Calu3 (cell line): ENCODE data around the gene PSMD2. TPM values are rescaled to one million over a fixed set of nuclear protein-coding genes. Genes with fewer than 3 reads are reported as not detected.
A peak's percentile ranks its signal among the peaks of the same experiment; 100 is the strongest.

ENCODE experiments used
- BruUV-seq: library from RNA; stranded (reverse); fragments of 400-500 nt; replicated peaks from 2 replicates; lab custom pipeline; 2021; lab: Mats Ljungman, UMichigan
- CTCF ChIA-PET: fragments of 300-600 bp; sonication (Branson Sonifier 250); formaldehyde crosslinking; loops from one replicate; lab custom pipeline; 2022; ENCODE audit warnings: antibody characterized with exemption; lab: Charles Lee
- DNase-seq: peaks from one replicate; pipeline ENCODE4 v3.0.0; 2022
- H3K27ac Mint-ChIP-seq: one replicate; pipeline ENCODE4 v1.8.0; 2022; ENCODE audit warnings: mixed read lengths; ENCODE audit not compliant: unreplicated experiment
- H3K27me3 Mint-ChIP-seq: one replicate; pipeline ENCODE4 v1.8.0; 2022; ENCODE audit warnings: mixed read lengths; ENCODE audit not compliant: unreplicated experiment
- H3K36me3 Mint-ChIP-seq: one replicate; pipeline ENCODE4 v1.8.0; 2022; ENCODE audit warnings: mild to moderate bottlenecking, moderate library complexity, mixed read lengths; ENCODE audit not compliant: insufficient read depth, unreplicated experiment
- H3K4me1 Mint-ChIP-seq: one replicate; pipeline ENCODE4 v1.8.0; 2022; ENCODE audit warnings: mild to moderate bottlenecking, low read depth, mixed read lengths; ENCODE audit not compliant: unreplicated experiment
- H3K4me3 Mint-ChIP-seq: one replicate; pipeline ENCODE4 v1.8.0; 2022; ENCODE audit warnings: mild to moderate bottlenecking, low read depth, moderate library complexity, mixed read lengths; ENCODE audit not compliant: unreplicated experiment
- H3K9me3 Mint-ChIP-seq: one replicate; pipeline ENCODE4 v1.8.0; 2022; ENCODE audit warnings: low read depth, mixed read lengths; ENCODE audit not compliant: unreplicated experiment
- CTCF ChIP-seq: fragments of 200-600 bp; IDR thresholded peaks from one replicate; pipeline ENCODE4 v1.8.0; 2022; ENCODE audit warnings: antibody characterized with exemption; ENCODE audit not compliant: unreplicated experiment
- intact Hi-C: fragments of 100-400 bp; cut with micrococcal nuclease; formaldehyde crosslinking; loops from one replicate; pipeline ENCODE4 v1.10.0; 2022; ENCODE audit not compliant: unreplicated experiment
- total RNA-seq: library from RNA; stranded (reverse); gene quantifications from 2 replicates; pipeline ENCODE4 v1.2.3, GENCODE V29; 2022

Gene PSMD2
- total RNA-seq, 1 experiment from 2014 or later = 530 TPM

GRCh38 chr3:184314700-184315542 is 15.9 kb downstream of the PSMD2 start:
- CTCF ChIA-PET = interaction anchor here (0.6 to 0.9 kb wide), 2 partner anchors 87 to 141 kb away, joined by 3 to 6 read pairs; no protein-coding TSS in a partner anchor
- BruUV-seq = no TSS peak
- DNase-seq = peak; percentile 84
- no peaks in the 10 kb centered on the region for H3K9me3 Mint-ChIP-seq
- intact Hi-C loops = no loop called here
- TF ChIP-seq CTCF = no peak
- H3K4me3 Mint-ChIP-seq = peak overlapping the region; percentile 68
- H3K4me1 Mint-ChIP-seq = peaks cover 36% of the 10 kb centered on the region
- H3K27me3 Mint-ChIP-seq = no peaks in the 10 kb centered on the region
- H3K36me3 Mint-ChIP-seq = peaks cover 64% of the 10 kb centered on the region
- peak overlapping the region; percentile 78 for H3K27ac Mint-ChIP-seq

- Mint-ChIP-seq H3K27ac (peak overlapping the region; percentile 61), H3K9me3 (no peaks in the 10 kb centered on the region), H3K27me3 (no peaks in the 10 kb centered on the region), H3K4me1 (peaks cover 38% of the 10 kb centered on the region), H3K4me3 (peak overlapping the region; percentile 68), H3K36me3 (peaks cover 66% of the 10 kb centered on the region)
- TF ChIP-seq CTCF = no peak
- no peak for DNase-seq
- intact Hi-C loops = no loop called here
- BruUV-seq = no TSS peak
- CTCF ChIA-PET = interaction anchor here (0.9 kb wide), 1 partner anchor 87 kb away, joined by 3 read pairs; no protein-coding TSS in a partner anchor
These were observed 16.5 kb downstream of the PSMD2 start for GRCh38 chr3:184315543-184315867.

- peak overlapping the region; percentile 68 for H3K4me3 Mint-ChIP-seq
- peaks cover 42% of the 10 kb centered on the region for H3K4me1 Mint-ChIP-seq
- intact Hi-C loops = no loop called here
- no peaks in the 10 kb centered on the region for H3K9me3 Mint-ChIP-seq
- BruUV-seq = no TSS peak
- peak overlapping the region; percentile 61 for H3K27ac Mint-ChIP-seq
- CTCF ChIA-PET = no interaction called here
- peaks cover 72% of the 10 kb centered on the region for H3K36me3 Mint-ChIP-seq
- H3K27me3 Mint-ChIP-seq = no peaks in the 10 kb centered on the region
- TF ChIP-seq CTCF = no peak
- DNase-seq = no peak
These were observed 17.0 kb downstream of the PSMD2 start for GRCh38 chr3:184315871-184316661.

GRCh38 chr3:184316792-184317191 is 17.8 kb downstream of the PSMD2 start:
- Mint-ChIP-seq H3K27ac (peak overlapping the region; percentile 61), H3K9me3 (no peaks in the 10 kb centered on the region), H3K27me3 (no peaks in the 10 kb centered on the region), H3K4me3 (peak overlapping the region; percentile 68), H3K36me3 (peaks cover 79% of the 10 kb centered on the region), H3K4me1 (peaks cover 42% of the 10 kb centered on the region)
- intact Hi-C loops = no loop called here
- BruUV-seq = TSS peak; percentile 37
- CTCF ChIA-PET = no interaction called here
- no peak for TF ChIP-seq CTCF
- DNase-seq = no peak
